HUDEP-2 (cell line): Measurements from ENCODE around the gene LAMA3.

Experiments
- DNase-seq, 76 experiments: peaks; one replicate each; lab custom pipeline; 2025; ENCODE audit not compliant: unreplicated experiment in 76 of 76; lab: John Stamatoyannopoulos, UW

Gene LAMA3

GRCh38 chr18:23927821-23928746 lies 238.8 kb downstream of the LAMA3 start:
- DNase-seq: no peak

GRCh38 chr18:23929362-23929930 lies 240.2 kb downstream of the LAMA3 start:
- no peak for DNase-seq

- no peak for DNase-seq
These were observed 240.7 kb downstream of the LAMA3 start for GRCh38 chr18:23930002-23930401.

GRCh38 chr18:23932385-23933067 lies 243.3 kb downstream of the LAMA3 start:
- DNase-seq: no peak

- no peak for DNase-seq
These were observed 244.2 kb downstream of the LAMA3 start for GRCh38 chr18:23933407-23933806.

- no peak for DNase-seq
These were observed 245.0 kb downstream of the LAMA3 start for GRCh38 chr18:23934252-23934651.

- DNase-seq: no peak
These were observed 245.6 kb downstream of the LAMA3 start for GRCh38 chr18:23934863-23935262.

GRCh38 chr18:23935804-23936203 lies 246.6 kb downstream of the LAMA3 start:
- no peak for DNase-seq

- DNase-seq: no peak
These were observed 247.2 kb downstream of the LAMA3 start for GRCh38 chr18:23936381-23936958.

GRCh38 chr18:23938043-23938756 lies 248.9 kb downstream of the LAMA3 start:
- DNase-seq: no peak

- no peak for DNase-seq
These were observed 249.7 kb downstream of the LAMA3 start for GRCh38 chr18:23938901-23939341.

- no peak for DNase-seq
These were observed 250.1 kb downstream of the LAMA3 start for GRCh38 chr18:23939366-23939765.

- no peak for DNase-seq
These were observed 250.6 kb downstream of the LAMA3 start for GRCh38 chr18:23939896-23940295.

- DNase-seq: no peak
These were observed 252.5 kb downstream of the LAMA3 start for GRCh38 chr18:23941791-23942190.

- DNase-seq: no peak
These were observed 253.9 kb downstream of the LAMA3 start for GRCh38 chr18:23943104-23943503.

GRCh38 chr18:23943903-23944624 lies 254.8 kb downstream of the LAMA3 start:
- DNase-seq: no peak

- DNase-seq: no peak
These were observed 256.3 kb downstream of the LAMA3 start for GRCh38 chr18:23945416-23946079.

- DNase-seq: no peak
These were observed 260.6 kb downstream of the LAMA3 start for GRCh38 chr18:23949863-23950262.

- DNase-seq: no peak
These were observed 261.4 kb downstream of the LAMA3 start for GRCh38 chr18:23950644-23951043.
